Trophoblast cell (in vitro differentiated cells and primary cell): ENCODE results near the gene KHDC4.

ENCODE experiments used
- DNase-seq, 2 donors: peaks; one replicate each; pipeline ENCODE4 v3.0.0-alpha.2; 2016
- H2AFZ ChIP-seq: 2 replicates; pipeline ENCODE4 v1.6.1; 2013; ENCODE audit warnings: low read length, moderate library complexity, mild to moderate bottlenecking; ENCODE audit not compliant: insufficient read depth, poor library complexity
- H2AK5ac ChIP-seq: 2 replicates; pipeline ENCODE4 v1.6.1; 2013; ENCODE audit warnings: mild to moderate bottlenecking, low read length
- H2BK120ac ChIP-seq: 2 replicates; pipeline ENCODE4 v1.6.1; 2013; ENCODE audit warnings: low read length, mild to moderate bottlenecking, moderate library complexity; ENCODE audit not compliant: insufficient read depth, poor library complexity
- H2BK12ac ChIP-seq: 2 replicates; pipeline ENCODE4 v1.6.1; 2013; ENCODE audit warnings: mild to moderate bottlenecking, low read length, moderate library complexity
- H2BK5ac ChIP-seq: 2 replicates; pipeline ENCODE4 v1.6.1; 2013; ENCODE audit warnings: low read length, low read depth, moderate library complexity, mild to moderate bottlenecking; ENCODE audit not compliant: poor library complexity
- H3K14ac ChIP-seq: 2 replicates; pipeline ENCODE4 v1.6.1; 2013; ENCODE audit warnings: mild to moderate bottlenecking, low read length
- H3K18ac ChIP-seq: 2 replicates; pipeline ENCODE4 v1.6.1; 2013; ENCODE audit warnings: mild to moderate bottlenecking, low read length
- H3K23ac ChIP-seq: 2 replicates; pipeline ENCODE4 v1.6.1; 2013; ENCODE audit warnings: low read length
- H3K27ac ChIP-seq: 2 replicates; pipeline ENCODE4 v1.5.1; 2013; ENCODE audit warnings: low read depth, mild to moderate bottlenecking, inconsistent platforms, low read length, moderate library complexity
- H3K27me3 ChIP-seq: 2 replicates; pipeline ENCODE4 v1.6.1; 2013; ENCODE audit warnings: inconsistent platforms, mild to moderate bottlenecking, low read length, moderate library complexity; ENCODE audit not compliant: insufficient read depth
- H3K36me3 ChIP-seq, 2 experiments: 1 replicate in 1 of 2; 2 replicates in 1 of 2; pipeline ENCODE4 v1.6.1; 2013; ENCODE audit warnings: low read length in 2 of 2, mild to moderate bottlenecking in 2 of 2, moderate library complexity in 1 of 2; ENCODE audit not compliant: insufficient read depth in 2 of 2, control insufficient read depth in 1 of 2
- H3K4ac ChIP-seq: 2 replicates; pipeline ENCODE4 v1.6.1; 2013; ENCODE audit warnings: low read depth, mild to moderate bottlenecking, low read length, moderate library complexity
- H3K4me1 ChIP-seq, 2 experiments: 1 replicate in 1 of 2; 2 replicates in 1 of 2; pipeline ENCODE4 v1.6.1; 2013; ENCODE audit warnings: low read length in 2 of 2, mild to moderate bottlenecking in 2 of 2, moderate library complexity in 1 of 2; ENCODE audit not compliant: insufficient read depth in 2 of 2, control insufficient read depth in 1 of 2
- H3K4me2 ChIP-seq: 2 replicates; pipeline ENCODE4 v1.6.1; 2013; ENCODE audit warnings: inconsistent platforms, mild to moderate bottlenecking, low read length, moderate library complexity
- H3K4me3 ChIP-seq: 2 replicates; pipeline ENCODE4 v1.5.1; 2013; ENCODE audit warnings: mild to moderate bottlenecking, low read depth, low read length, inconsistent platforms
- H3K79me1 ChIP-seq: one replicate; pipeline ENCODE4 v1.6.1; 2013; ENCODE audit warnings: low read length
- H3K79me2 ChIP-seq: 2 replicates; pipeline ENCODE4 v1.6.1; 2013; ENCODE audit warnings: low read length, mild to moderate bottlenecking; ENCODE audit not compliant: control insufficient read depth, insufficient read depth, poor library complexity
- H3K9ac ChIP-seq: 2 replicates; pipeline ENCODE4 v1.6.1; 2013; ENCODE audit warnings: mild to moderate bottlenecking, low read length
- H3K9me3 ChIP-seq: 2 replicates; pipeline ENCODE4 v1.6.1; 2013; ENCODE audit warnings: low read depth, mild to moderate bottlenecking, control low read depth, inconsistent platforms, low read length; ENCODE audit not compliant: insufficient read depth
- H4K12ac ChIP-seq: 2 replicates; pipeline ENCODE4 v1.6.1; 2013; ENCODE audit warnings: low read depth, mild to moderate bottlenecking, low read length, moderate library complexity
- H4K8ac ChIP-seq: 2 replicates; pipeline ENCODE4 v1.6.1; 2013; ENCODE audit warnings: low read depth, mild to moderate bottlenecking, low read length, moderate library complexity
- H4K91ac ChIP-seq: one replicate; pipeline ENCODE4 v1.6.1; 2013; ENCODE audit warnings: low read depth, mild to moderate bottlenecking, low read length, moderate library complexity
- WGBS: extraction: QIAGEN DNeasy Blood & Tissue Kit; methylation state at CpG from one replicate; pipeline ENCODE4 v1.1.7; 2013; ENCODE audit warnings: missing lambda C conversion rate; ENCODE audit not compliant: insufficient read length, insufficient coverage; ENCODE audit errors: extremely low coverage; 5-methylcytosine and 5-hydroxymethylcytosine counted together

Gene KHDC4

DNA sequence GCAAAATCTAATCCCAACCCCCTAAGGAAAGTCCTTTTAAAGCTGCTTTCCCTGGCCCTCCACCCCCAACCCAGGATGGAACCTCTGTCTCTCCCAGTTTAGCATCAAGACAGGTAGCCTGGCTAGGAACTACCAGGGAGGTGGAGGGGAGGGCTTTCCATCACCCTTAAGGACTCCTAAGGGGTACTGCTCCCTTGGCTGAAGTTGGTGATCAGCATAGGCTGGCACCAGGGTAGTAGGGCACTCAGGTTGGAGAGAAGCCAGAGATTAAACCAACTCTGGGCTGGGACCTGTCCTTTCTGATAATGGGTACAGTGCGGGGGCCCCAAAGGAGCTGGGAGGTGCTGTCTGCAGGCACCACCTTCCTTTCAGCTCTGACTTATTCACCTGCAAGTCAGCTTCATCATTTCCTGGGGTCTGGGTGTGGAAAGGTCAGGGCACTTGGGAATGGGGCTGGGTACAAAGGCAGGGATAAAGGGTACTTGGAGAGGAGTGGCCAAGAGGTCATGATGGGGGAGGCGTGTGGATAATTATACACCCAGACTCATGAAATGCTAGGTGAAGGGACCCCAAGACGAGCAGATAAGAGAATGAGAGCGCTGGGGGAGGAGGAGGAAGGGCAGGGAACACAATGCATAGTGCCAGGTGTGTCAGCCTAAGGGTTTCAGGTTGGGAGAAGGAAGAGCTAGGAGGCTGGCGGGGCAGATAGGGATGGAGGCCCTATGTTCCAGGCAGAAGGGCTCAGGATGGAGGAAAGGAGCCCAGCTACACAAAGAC, 42.9 kb upstream of the KHDC4 start:
- Histone ChIP-seq H3K36me3 (peaks cover 3 to 4% of the 10 kb centered on the region in 2 experiments), H3K27ac (no peak overlapping the region), H3K79me2 (peaks cover 40% of the 10 kb centered on the region), H3K4me3 (peak overlapping the region; percentile 87), H3K18ac (peak overlapping the region; percentile 76), H2AFZ (peak overlapping the region; percentile 96), H3K4ac (peak overlapping the region; percentile 99), H3K9me3 (no peaks in the 10 kb centered on the region), H3K9ac (no peak overlapping the region), H4K8ac (no peak overlapping the region), H4K12ac (no peak overlapping the region), H3K23ac (no peak overlapping the region), H2BK5ac (peak overlapping the region; percentile 95), H3K79me1 (peaks cover 31% of the 10 kb centered on the region), H2BK12ac (no peak overlapping the region), H2AK5ac (no peak overlapping the region), H3K4me2 (peak overlapping the region; percentile 84), H3K14ac (peak overlapping the region; percentile 100), H2BK120ac (no peak overlapping the region), H3K4me1 (peaks cover 32 to 46% of the 10 kb centered on the region in 2 experiments), H4K91ac (peak overlapping the region; percentile 99), H3K27me3 (no peaks in the 10 kb centered on the region)
- WGBS, result no CpG with 5 or more reads among the region's 5 CpGs
- no peak for DNase-seq

DNA sequence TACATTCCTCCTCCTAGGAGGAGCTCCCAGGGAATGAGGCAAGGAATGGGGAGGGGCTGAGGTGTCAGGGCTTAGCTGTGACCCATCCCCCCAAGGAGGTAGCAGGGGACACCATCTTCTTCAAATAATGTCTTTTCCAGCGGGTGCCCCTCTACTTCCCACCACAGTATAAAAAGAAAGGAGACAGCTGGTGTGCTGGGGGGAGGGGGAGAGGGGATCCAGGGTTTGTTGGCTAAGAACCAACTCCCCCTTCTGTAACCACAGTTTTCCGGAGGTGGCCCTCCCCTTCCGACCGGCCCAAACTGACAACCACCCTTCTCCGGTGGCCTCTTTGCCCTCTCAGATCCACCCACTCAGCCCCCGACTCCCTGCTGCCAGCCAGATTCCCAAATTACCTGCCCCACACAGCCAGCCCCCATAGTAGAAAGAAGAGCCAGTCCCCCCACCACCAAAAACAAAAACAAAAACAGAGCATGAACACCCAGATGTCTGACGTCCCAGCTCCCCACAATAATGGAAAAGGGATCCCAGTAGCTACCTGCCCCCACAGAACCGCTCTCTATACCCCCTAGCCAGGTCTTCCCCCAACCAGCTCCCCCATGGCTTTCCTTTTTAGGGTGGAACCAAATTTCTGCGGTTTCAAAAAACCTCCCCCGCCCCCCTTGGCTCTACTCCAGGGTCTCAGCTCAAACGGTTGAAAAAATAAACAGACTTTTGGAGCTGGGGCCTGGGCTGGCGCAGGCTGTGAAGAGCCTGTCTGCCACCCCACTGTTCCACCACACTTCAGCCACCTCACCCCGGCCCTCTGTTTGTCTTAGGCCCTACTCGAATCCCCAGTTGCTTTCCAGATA, 42.1 kb upstream of the KHDC4 start:
- Histone ChIP-seq H3K27me3 (no peaks in the 10 kb centered on the region), H4K12ac (no peak overlapping the region), H2AFZ (no peak overlapping the region), H3K9ac (no peak overlapping the region), H2AK5ac (no peak overlapping the region), H3K36me3 (peaks cover 3 to 4% of the 10 kb centered on the region in 2 experiments), H4K91ac (no peak overlapping the region), H2BK120ac (no peak overlapping the region), H4K8ac (no peak overlapping the region), H2BK5ac (no peak overlapping the region), H3K79me1 (peaks cover 26% of the 10 kb centered on the region), H3K4ac (peak overlapping the region; percentile 99), H3K18ac (no peak overlapping the region), H3K79me2 (peaks cover 40% of the 10 kb centered on the region), H3K14ac (no peak overlapping the region), H3K9me3 (no peaks in the 10 kb centered on the region), H3K27ac (no peak overlapping the region), H3K23ac (no peak overlapping the region), H3K4me2 (peak overlapping the region; percentile 84), H3K4me3 (no peak overlapping the region), H2BK12ac (no peak overlapping the region), H3K4me1 (peaks cover 30 to 40% of the 10 kb centered on the region in 2 experiments)
- WGBS, result no CpG with 5 or more reads among the region's 14 CpGs
- peak in 1 of 2 donors; percentile 45 for DNase-seq

DNA sequence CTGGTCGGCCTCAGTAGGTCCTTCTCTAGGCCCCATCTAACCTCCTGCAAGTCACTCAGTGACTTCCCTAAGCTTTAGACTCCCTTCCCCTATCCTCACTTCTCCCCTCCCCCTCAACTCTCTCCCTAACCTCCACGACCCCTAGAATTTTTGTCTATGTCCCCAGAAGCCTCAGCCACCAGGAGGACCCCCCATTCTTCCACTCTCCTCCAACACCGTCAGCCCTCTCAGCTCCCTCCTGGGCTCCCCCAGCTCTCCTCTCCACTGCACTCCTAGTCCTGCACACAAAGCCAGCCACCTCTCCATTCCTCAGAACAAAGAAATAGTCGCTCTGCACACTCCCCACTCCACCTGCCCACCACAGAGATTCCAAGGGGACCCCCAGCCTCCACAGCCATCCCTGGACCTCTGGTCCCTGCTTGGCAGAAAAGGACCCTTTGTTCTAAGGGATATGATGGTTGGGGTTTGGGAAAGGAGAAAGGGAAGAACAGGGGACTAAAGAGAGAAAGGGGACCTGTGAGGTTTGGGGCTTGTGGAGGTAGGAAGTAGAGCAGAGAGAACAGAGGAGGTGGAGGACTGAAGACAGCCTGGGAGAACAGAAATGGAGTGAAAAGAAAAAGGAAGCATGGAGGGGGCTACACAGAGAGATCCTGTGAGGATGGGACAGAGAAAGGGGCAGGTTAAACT, 41.3 kb upstream of the KHDC4 start:
- no peak overlapping the region for H2BK5ac ChIP-seq
- no peak overlapping the region for H4K8ac ChIP-seq
- no CpG with 5 or more reads among the region's 4 CpGs for WGBS

More for the DNA sequence above, 41.3 kb upstream of the KHDC4 start:
- Histone ChIP-seq H4K91ac (no peak overlapping the region), H2BK12ac (no peak overlapping the region), H3K4me1 (peaks cover 32 to 40% of the 10 kb centered on the region in 2 experiments), H3K9me3 (no peaks in the 10 kb centered on the region), H3K79me1 (peaks cover 25% of the 10 kb centered on the region), H3K36me3 (peaks cover 3 to 4% of the 10 kb centered on the region in 2 experiments), H2BK120ac (no peak overlapping the region), H3K27ac (no peak overlapping the region), H2AK5ac (no peak overlapping the region), H3K27me3 (no peaks in the 10 kb centered on the region), H4K12ac (no peak overlapping the region), H3K23ac (no peak overlapping the region), H3K9ac (no peak overlapping the region), H3K4me2 (peak overlapping the region; percentile 84), H3K14ac (peak overlapping the region; percentile 8), H3K4ac (peak overlapping the region; percentile 99), H3K18ac (no peak overlapping the region), H3K4me3 (no peak overlapping the region), H3K79me2 (peaks cover 40% of the 10 kb centered on the region), H2AFZ (no peak overlapping the region)
- no peak for DNase-seq
